Measurements from ENCODE around the gene KRTAP10-1. TPM values are rescaled to one million over a fixed set of nuclear protein-coding genes. Genes with fewer than 3 reads are reported as not detected.

The KRTAP10-1 gene
- total and polyA plus RNA-seq, 9 donors = not detected

- Histone ChIP-seq H3K4me1 (ENCODE audit: insufficient read depth) (no peaks in the 10 kb centered on the region), H3K9me3 (no peaks in the 10 kb centered on the region), H3K27ac (no peak overlapping the region), H3K27me3 (no peaks in the 10 kb centered on the region), H3K4me3 (no peak overlapping the region), H3K36me3 (no peaks in the 10 kb centered on the region)
- intact Hi-C loops (cut with DNase I) = no loop called here
- no peak for DNase-seq
- TF ChIP-seq POLR2A (IDR thresholded peaks at IDR 0.05) (no peak), EP300 (IDR thresholded peaks at IDR 0.05) (no peak), CTCF (IDR thresholded peaks at IDR 0.05) (no peak)
- WGBS, 3 donors = 71 to 84% (median 82%) methylated on average over 4 of the region's 4 CpGs
Measured at GRCh38 chr21:44571296-44571695, 31.3 kb upstream of the KRTAP10-1 start.

- intact Hi-C loops (cut with DNase I) = no loop called here
- Histone ChIP-seq H3K9me3 (no peaks in the 10 kb centered on the region), H3K27me3 (no peaks in the 10 kb centered on the region), H3K27ac (no peak overlapping the region), H3K4me3 (no peak overlapping the region), H3K4me1 (ENCODE audit: insufficient read depth) (no peaks in the 10 kb centered on the region), H3K36me3 (no peaks in the 10 kb centered on the region)
- WGBS, 3 donors = 77 to 81% (median 79%) methylated on average over 12 of the region's 12 CpGs
- DNase-seq = no peak
- TF ChIP-seq POLR2A (IDR thresholded peaks at IDR 0.05) (no peak), CTCF (IDR thresholded peaks at IDR 0.05) (no peak), EP300 (IDR thresholded peaks at IDR 0.05) (no peak)
Measured at GRCh38 chr21:44569861-44570517, 30.0 kb upstream of the KRTAP10-1 start.

- 64 to 71% (median 68%) methylated on average over 27 of the region's 27 CpGs for whole genome bisulfite sequencing, 3 donors
- no peak for TF ChIP-seq CTCF (IDR thresholded peaks at IDR 0.05)
- no peak for TF ChIP-seq POLR2A (IDR thresholded peaks at IDR 0.05)
- TF ChIP-seq EP300 (IDR thresholded peaks at IDR 0.05) = no peak
- H3K4me1 ChIP-seq (ENCODE audit: insufficient read depth) = no peaks in the 10 kb centered on the region
- no peaks in the 10 kb centered on the region for H3K9me3 ChIP-seq
- intact Hi-C loops (cut with DNase I) = no loop called here
- DNase-seq = no peak
- H3K27me3 ChIP-seq = no peaks in the 10 kb centered on the region
- H3K4me3 ChIP-seq = no peak overlapping the region
- H3K36me3 ChIP-seq = no peaks in the 10 kb centered on the region
- no peak overlapping the region for H3K27ac ChIP-seq
Measured at GRCh38 chr21:44568667-44569556, 28.9 kb upstream of the KRTAP10-1 start.

GRCh38 chr21:44568261-44568660, 28.3 kb upstream of the KRTAP10-1 start:
- WGBS, 3 donors = 74 to 77% (median 75%) methylated on average over 12 of the region's 12 CpGs
- Histone ChIP-seq H3K4me3 (no peak overlapping the region), H3K4me1 (ENCODE audit: insufficient read depth) (no peaks in the 10 kb centered on the region), H3K27me3 (no peaks in the 10 kb centered on the region), H3K9me3 (no peaks in the 10 kb centered on the region), H3K27ac (no peak overlapping the region), H3K36me3 (no peaks in the 10 kb centered on the region)
- intact Hi-C loops (cut with DNase I) = no loop called here
- TF ChIP-seq POLR2A (IDR thresholded peaks at IDR 0.05) (no peak), CTCF (IDR thresholded peaks at IDR 0.05) (no peak), EP300 (IDR thresholded peaks at IDR 0.05) (no peak)
- DNase-seq = no peak

Measured in ovary (tissue), 9 donors.